ENCODE data around the gene CDKN2B-AS1. TPM values are rescaled to one million over a fixed set of nuclear protein-coding genes. Genes with fewer than 3 reads are reported as not detected.

CDKN2B-AS1 gene
- polyA plus RNA-seq, 1 donor from 2014 or later: not detected

DNA sequence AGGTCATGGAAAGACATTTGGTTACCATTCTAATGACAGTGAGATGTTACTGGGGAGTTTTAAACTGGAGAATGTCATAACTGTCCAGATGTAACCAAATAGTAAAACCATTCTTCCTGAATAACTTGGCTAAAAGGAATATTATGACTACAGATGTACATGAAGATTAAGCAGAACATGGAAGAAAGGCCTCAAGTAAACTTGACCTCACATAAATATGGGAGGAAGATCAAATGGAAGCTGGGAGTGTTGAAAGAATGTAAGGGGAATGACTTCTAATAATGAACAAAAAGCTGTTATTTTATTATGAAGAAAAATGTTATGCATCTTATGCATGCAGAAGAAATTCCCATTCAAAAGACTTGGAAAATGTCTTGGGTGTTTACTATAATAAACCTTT lies 122.2 kb downstream of the CDKN2B-AS1 start:
- no peak overlapping the region for H3K27ac ChIP-seq (ENCODE audit: low read length)
- no peak overlapping the region for H3K4me2 ChIP-seq (ENCODE audit: low read length)
- no peak overlapping the region for H3K9ac ChIP-seq (ENCODE audit: low read length)
- no peaks in the 10 kb centered on the region for H3K9me3 ChIP-seq (ENCODE audit: low read length)
- H3K9me2 ChIP-seq (ENCODE audit: insufficient read depth, low read length): no peaks in the 10 kb centered on the region
- H3K36me3 ChIP-seq (ENCODE audit: insufficient read depth, low read length): no peaks in the 10 kb centered on the region
- no peaks in the 10 kb centered on the region for H3K79me2 ChIP-seq (replicated peaks; ENCODE audit: insufficient read depth, low read length)
- H3K27me3 ChIP-seq (ENCODE audit: insufficient read depth, low read depth, low read length): no peaks in the 10 kb centered on the region
- H3F3A ChIP-seq (ENCODE audit: insufficient read depth, low read length, poor library complexity, severe bottlenecking): no peaks in the 10 kb centered on the region
- no peaks in the 10 kb centered on the region for H4K20me1 ChIP-seq (ENCODE audit: insufficient read depth)
- H3K4me3 ChIP-seq (ENCODE audit: low read length): no peak overlapping the region
- no peak overlapping the region for H2AFZ ChIP-seq (ENCODE audit: low read depth, low read length)
- TF ChIP-seq SMC3 (conservative IDR thresholded peaks at IDR 0.05; ENCODE audit: poor library complexity) (no peak), EP300 (conservative IDR thresholded peaks at IDR 0.05; ENCODE audit: poor library complexity, severe bottlenecking) (no peak), CTCF (IDR thresholded peaks at IDR 0.05; ENCODE audit: poor library complexity, severe bottlenecking) (no peak), EZH2 (IDR thresholded peaks at IDR 0.05; ENCODE audit: borderline replicate concordance, insufficient read depth, low read length, poor library complexity, severe bottlenecking) (no peak), REST (IDR thresholded peaks at IDR 0.05; ENCODE audit: borderline replicate concordance) (no peak), TAF1 (IDR thresholded peaks at IDR 0.05; ENCODE audit: low read depth) (no peak), MXI1 (conservative IDR thresholded peaks at IDR 0.05; ENCODE audit: poor library complexity, severe bottlenecking) (no peak), POLR2AphosphoS5 (IDR thresholded peaks at IDR 0.05) (no peak), RAD21 (conservative IDR thresholded peaks at IDR 0.05) (no peak)

DNA sequence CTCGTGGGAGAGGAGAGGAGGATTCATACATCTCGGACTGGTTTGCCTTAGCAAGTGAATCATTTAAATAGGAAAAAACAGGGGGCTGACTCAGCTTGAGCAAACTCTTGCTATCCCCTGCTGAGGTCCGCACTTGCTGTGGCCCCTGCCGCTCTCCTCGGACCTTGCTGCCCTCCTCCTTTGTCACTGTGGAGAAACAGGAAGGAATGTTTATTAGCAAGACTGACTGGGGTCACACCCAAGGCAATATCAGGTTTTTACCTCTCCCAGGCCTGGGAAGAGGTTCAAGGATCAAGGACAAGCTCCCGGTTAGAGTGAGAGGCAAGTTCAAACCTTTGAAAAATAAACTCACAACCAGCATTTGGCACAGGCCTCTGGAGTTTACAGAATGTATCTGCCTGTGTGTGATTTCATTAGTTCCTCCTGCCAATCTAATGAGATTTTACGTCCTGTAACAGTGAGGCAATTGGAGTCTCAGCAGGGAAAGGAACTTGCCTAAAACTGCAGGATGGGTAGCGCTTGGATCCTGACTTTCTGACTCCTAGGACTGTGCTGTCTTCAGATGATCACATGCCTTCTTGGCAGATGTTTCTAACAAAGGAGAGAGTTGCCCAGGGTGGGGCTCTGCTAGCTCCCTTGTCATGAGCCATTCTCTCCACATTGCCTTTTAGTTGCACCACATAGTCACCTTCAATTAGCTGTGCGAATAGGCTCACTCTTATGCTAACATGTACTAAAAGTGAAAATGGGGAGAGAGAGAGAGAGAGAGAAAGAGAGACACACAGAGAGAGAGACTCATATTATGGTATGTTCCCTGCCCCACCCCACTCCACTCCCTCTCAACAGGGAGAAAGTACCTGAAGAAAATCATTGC lies 123.2 kb downstream of the CDKN2B-AS1 start:
- H3K9ac ChIP-seq (ENCODE audit: low read length): no peak overlapping the region
- H3F3A ChIP-seq (ENCODE audit: insufficient read depth, low read length, poor library complexity, severe bottlenecking): no peaks in the 10 kb centered on the region
- no peaks in the 10 kb centered on the region for H3K9me2 ChIP-seq (ENCODE audit: insufficient read depth, low read length)
- no peak overlapping the region for H3K27ac ChIP-seq (ENCODE audit: low read length)
- H3K27me3 ChIP-seq (ENCODE audit: insufficient read depth, low read depth, low read length): no peaks in the 10 kb centered on the region
- no peaks in the 10 kb centered on the region for H3K9me3 ChIP-seq (ENCODE audit: low read length)
- H2AFZ ChIP-seq (ENCODE audit: low read depth, low read length): no peak overlapping the region
- no peak overlapping the region for H3K4me3 ChIP-seq (ENCODE audit: low read length)
- no peak overlapping the region for H3K4me2 ChIP-seq (ENCODE audit: low read length)
- H3K79me2 ChIP-seq (replicated peaks; ENCODE audit: insufficient read depth, low read length): no peaks in the 10 kb centered on the region
- TF ChIP-seq TAF1 (IDR thresholded peaks at IDR 0.05; ENCODE audit: low read depth): no peak
- TF ChIP-seq POLR2AphosphoS5 (IDR thresholded peaks at IDR 0.05): no peak
- no peak for TF ChIP-seq MXI1 (conservative IDR thresholded peaks at IDR 0.05; ENCODE audit: poor library complexity, severe bottlenecking)
- TF ChIP-seq RAD21 (conservative IDR thresholded peaks at IDR 0.05): no peak
- no peak for TF ChIP-seq EP300 (conservative IDR thresholded peaks at IDR 0.05; ENCODE audit: poor library complexity, severe bottlenecking)
- TF ChIP-seq CTCF (IDR thresholded peaks at IDR 0.05; ENCODE audit: poor library complexity, severe bottlenecking): no peak
- TF ChIP-seq REST (IDR thresholded peaks at IDR 0.05; ENCODE audit: borderline replicate concordance): no peak
- no peak for TF ChIP-seq EZH2 (IDR thresholded peaks at IDR 0.05; ENCODE audit: borderline replicate concordance, insufficient read depth, low read length, poor library complexity, severe bottlenecking)
- no peak for TF ChIP-seq SMC3 (conservative IDR thresholded peaks at IDR 0.05; ENCODE audit: poor library complexity)
- H4K20me1 ChIP-seq (ENCODE audit: insufficient read depth): no peaks in the 10 kb centered on the region
- no peaks in the 10 kb centered on the region for H3K36me3 ChIP-seq (ENCODE audit: insufficient read depth, low read length)

All from neural cell (in vitro differentiated cells).